HFFc6 (cell line): ENCODE data around the gene ARL4A. TPM values are rescaled to one million over a fixed set of nuclear protein-coding genes. Genes with fewer than 3 reads are reported as not detected.

Source experiments
- DNase-seq: peaks from one replicate; pipeline ENCODE4 v3.0.0-alpha.2; 2018
- H3K27ac Mint-ChIP-seq: 2 replicates; pipeline ENCODE4 v1.8.0; 2020; ENCODE audit warnings: mild to moderate bottlenecking, mixed read lengths
- H3K27me3 Mint-ChIP-seq: 2 replicates; pipeline ENCODE4 v1.8.0; 2021; ENCODE audit warnings: mild to moderate bottlenecking, moderate library complexity, mixed read lengths; ENCODE audit not compliant: insufficient read depth
- H3K36me3 Mint-ChIP-seq: 2 replicates; pipeline ENCODE4 v1.8.0; 2021; ENCODE audit warnings: low read depth, mixed read lengths
- H3K4me1 Mint-ChIP-seq: 2 replicates; pipeline ENCODE4 v1.8.0; 2020; ENCODE audit warnings: low read depth, mixed read lengths
- H3K4me3 Mint-ChIP-seq: 2 replicates; pipeline ENCODE4 v1.8.0; 2020; ENCODE audit warnings: mild to moderate bottlenecking, moderate library complexity, mixed read lengths
- H3K9me3 Mint-ChIP-seq: 2 replicates; pipeline ENCODE4 v1.8.0; 2020; ENCODE audit warnings: mild to moderate bottlenecking, mixed read lengths
- CTCF ChIP-seq: fragments of 200-600 bp; sonication (generic); IDR thresholded peaks from 2 replicates; pipeline ENCODE4 v1.5.0; 2021; ENCODE audit warnings: antibody characterized with exemption, mild to moderate bottlenecking
- total RNA-seq, 6 experiments: library from RNA; stranded (reverse); fragmentation: NEBNext Ultra II Directional; extraction: Animal tissue kit (Norgen Biotek cat#: 25700); gene quantifications; 2 replicates in 1 of 6; 3 replicates in 5 of 6; pipeline ENCODE4 v1.2.3, GENCODE V29; 2021

Gene ARL4A
- total RNA-seq, 6 experiments from 2014 or later: 12.5 to 15.5 (median 14.7) TPM

- H3K4me3 Mint-ChIP-seq: no peak overlapping the region
- no peaks in the 10 kb centered on the region for H3K36me3 Mint-ChIP-seq
- DNase-seq: no peak
- peaks cover 49% of the 10 kb centered on the region for H3K4me1 Mint-ChIP-seq
- no peaks in the 10 kb centered on the region; the same call in 1 of the 2 replicates for H3K27me3 Mint-ChIP-seq
- no peaks in the 10 kb centered on the region for H3K9me3 Mint-ChIP-seq
- TF ChIP-seq CTCF: no peak
- no peak overlapping the region for H3K27ac Mint-ChIP-seq
Measured at GRCh38 chr7:12714379-12714737, 26.9 kb downstream of the ARL4A start.

- TF ChIP-seq CTCF: no peak
- Mint-ChIP-seq H3K27me3 (no peaks in the 10 kb centered on the region; the same call in 1 of the 2 replicates), H3K4me1 (peaks cover 49% of the 10 kb centered on the region), H3K4me3 (peak overlapping the region; percentile 82), H3K27ac (peak overlapping the region; percentile 85), H3K36me3 (no peaks in the 10 kb centered on the region), H3K9me3 (no peaks in the 10 kb centered on the region)
- DNase-seq: peak; percentile 64
Measured at GRCh38 chr7:12715372-12716133, 28.1 kb downstream of the ARL4A start.

GRCh38 chr7:12716134-12716681 lies 28.8 kb downstream of the ARL4A start:
- no peak for DNase-seq
- no peak for TF ChIP-seq CTCF
- Mint-ChIP-seq H3K9me3 (no peaks in the 10 kb centered on the region), H3K27me3 (no peaks in the 10 kb centered on the region; the same call in 1 of the 2 replicates), H3K36me3 (no peaks in the 10 kb centered on the region), H3K4me3 (peak overlapping the region; percentile 82), H3K27ac (peak overlapping the region; percentile 85), H3K4me1 (peaks cover 50% of the 10 kb centered on the region)

GRCh38 chr7:12716722-12717121 lies 29.3 kb downstream of the ARL4A start:
- H3K9me3 Mint-ChIP-seq: no peaks in the 10 kb centered on the region
- no peak overlapping the region; the same call in 1 of the 2 replicates for H3K27ac Mint-ChIP-seq
- H3K36me3 Mint-ChIP-seq: no peaks in the 10 kb centered on the region
- TF ChIP-seq CTCF: no peak
- DNase-seq: no peak
- no peak overlapping the region for H3K4me3 Mint-ChIP-seq
- H3K27me3 Mint-ChIP-seq: no peaks in the 10 kb centered on the region
- peaks cover 50% of the 10 kb centered on the region for H3K4me1 Mint-ChIP-seq

- Mint-ChIP-seq H3K36me3 (no peaks in the 10 kb centered on the region), H3K27ac (peak overlapping the region; percentile 63), H3K27me3 (no peaks in the 10 kb centered on the region), H3K4me3 (peak overlapping the region; percentile 31), H3K9me3 (no peaks in the 10 kb centered on the region), H3K4me1 (peaks cover 50% of the 10 kb centered on the region)
- peak; percentile 67 for DNase-seq
- TF ChIP-seq CTCF: no peak
Measured at GRCh38 chr7:12719141-12719919, 31.9 kb downstream of the ARL4A start.
